ENCODE results near the gene NFIB. TPM values are rescaled to one million over a fixed set of nuclear protein-coding genes. Genes with fewer than 3 reads are reported as not detected.

The NFIB gene
- total RNA-seq, 2 donors from 2014 or later = 53.0 to 54.0 TPM

DNA sequence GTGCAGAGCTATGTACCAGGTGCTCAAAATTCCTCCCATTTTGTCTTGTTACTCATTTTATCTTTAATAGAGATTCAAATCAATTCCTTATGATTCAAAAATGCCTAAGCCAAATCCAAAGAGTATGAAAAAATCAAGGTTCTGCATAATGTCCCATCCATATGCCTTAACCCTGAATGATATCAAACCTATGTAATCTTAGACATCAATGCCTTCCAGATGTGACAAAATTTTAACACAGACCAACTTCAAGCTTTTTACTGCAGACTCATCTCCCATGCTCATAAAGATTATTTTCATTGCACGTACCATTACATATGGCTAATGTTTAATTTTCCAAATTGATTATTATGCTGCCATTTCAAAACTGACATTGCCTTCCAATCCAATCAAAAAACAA lies 122.4 kb downstream of the NFIB start:
- no peaks in the 10 kb centered on the region for H3K27me3 ChIP-seq
- no peaks in the 10 kb centered on the region for H3K36me3 ChIP-seq
- no peak overlapping the region for H3K4me3 ChIP-seq
- no peaks in the 10 kb centered on the region for H3K4me1 ChIP-seq
- intact Hi-C loops (cut with DNase I) = no loop called here
- no peaks in the 10 kb centered on the region for H3K9me3 ChIP-seq
- no peak for DNase-seq
- H3K9ac ChIP-seq (ENCODE audit: low read depth in 2 of 2, low read length in 2 of 2) = no peak overlapping the region
- no peak overlapping the region for H3K27ac ChIP-seq
- TF ChIP-seq CTCF (IDR thresholded peaks at IDR 0.05) = no peak

- intact Hi-C loops (cut with DNase I) = no loop called here
- Histone ChIP-seq H3K9ac (ENCODE audit: low read depth in 2 of 2, low read length in 2 of 2) (no peak overlapping the region), H3K36me3 (no peaks in the 10 kb centered on the region), H3K27me3 (no peaks in the 10 kb centered on the region), H3K4me3 (no peak overlapping the region), H3K9me3 (no peaks in the 10 kb centered on the region), H3K4me1 (no peaks in the 10 kb centered on the region), H3K27ac (no peak overlapping the region)
- no peak for TF ChIP-seq CTCF (IDR thresholded peaks at IDR 0.05)
- DNase-seq = no peak
Measured at GRCh38 chr9:14190240-14190639, 123.7 kb downstream of the NFIB start.

GRCh38 chr9:14189578-14189977 lies 124.4 kb downstream of the NFIB start:
- Histone ChIP-seq H3K4me3 (no peak overlapping the region), H3K36me3 (no peaks in the 10 kb centered on the region), H3K4me1 (no peaks in the 10 kb centered on the region), H3K27me3 (no peaks in the 10 kb centered on the region), H3K27ac (no peak overlapping the region), H3K9ac (ENCODE audit: low read depth in 2 of 2, low read length in 2 of 2) (no peak overlapping the region), H3K9me3 (no peaks in the 10 kb centered on the region)
- no peak for TF ChIP-seq CTCF (IDR thresholded peaks at IDR 0.05)
- intact Hi-C loops (cut with DNase I) = no loop called here
- no peak for DNase-seq

GRCh38 chr9:14189146-14189545 lies 124.8 kb downstream of the NFIB start:
- H3K4me3 ChIP-seq = no peak overlapping the region
- TF ChIP-seq CTCF (IDR thresholded peaks at IDR 0.05) = no peak
- H3K4me1 ChIP-seq = no peaks in the 10 kb centered on the region
- intact Hi-C loops (cut with DNase I) = no loop called here
- no peaks in the 10 kb centered on the region for H3K9me3 ChIP-seq
- H3K36me3 ChIP-seq = no peaks in the 10 kb centered on the region
- no peaks in the 10 kb centered on the region for H3K27me3 ChIP-seq
- no peak overlapping the region for H3K27ac ChIP-seq
- no peak overlapping the region for H3K9ac ChIP-seq (ENCODE audit: low read depth in 2 of 2, low read length in 2 of 2)
- DNase-seq = no peak

DNA sequence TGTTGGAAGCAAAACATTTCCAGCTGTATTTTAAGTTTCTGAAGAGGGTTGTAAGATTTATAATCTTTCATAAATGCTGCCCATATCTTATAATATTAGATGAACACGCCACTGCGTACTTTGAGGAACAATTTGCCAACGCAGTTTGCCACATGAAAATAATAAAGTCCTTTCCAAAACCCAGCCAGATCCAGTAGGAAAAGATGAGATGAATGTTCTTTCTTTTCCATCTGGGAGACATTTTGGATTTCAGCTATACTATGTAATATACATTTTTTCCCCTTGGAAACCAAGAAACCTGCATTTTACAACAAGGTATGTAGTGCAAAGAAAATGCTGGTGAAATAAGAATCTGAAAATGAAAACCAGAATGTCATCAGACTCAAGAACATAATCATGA lies 125.4 kb downstream of the NFIB start:
- H3K4me3 ChIP-seq = no peak overlapping the region
- H3K27me3 ChIP-seq = no peaks in the 10 kb centered on the region
- H3K9me3 ChIP-seq = no peaks in the 10 kb centered on the region
- H3K4me1 ChIP-seq = no peaks in the 10 kb centered on the region
- no peaks in the 10 kb centered on the region for H3K36me3 ChIP-seq
- intact Hi-C loops (cut with DNase I) = no loop called here
- no peak overlapping the region for H3K27ac ChIP-seq
- no peak overlapping the region for H3K9ac ChIP-seq (ENCODE audit: low read depth in 2 of 2, low read length in 2 of 2)
- DNase-seq = no peak
- TF ChIP-seq CTCF (IDR thresholded peaks at IDR 0.05) = no peak

- TF ChIP-seq CTCF (IDR thresholded peaks at IDR 0.05) = no peak
- intact Hi-C loops (cut with DNase I) = no loop called here
- H3K27me3 ChIP-seq = no peaks in the 10 kb centered on the region
- H3K36me3 ChIP-seq = no peaks in the 10 kb centered on the region
- no peaks in the 10 kb centered on the region for H3K4me1 ChIP-seq
- H3K9ac ChIP-seq (ENCODE audit: low read depth in 2 of 2, low read length in 2 of 2) = no peak overlapping the region
- DNase-seq = no peak
- no peak overlapping the region for H3K4me3 ChIP-seq
- no peaks in the 10 kb centered on the region for H3K9me3 ChIP-seq
- no peak overlapping the region for H3K27ac ChIP-seq
Measured at GRCh38 chr9:14188011-14188410, 125.9 kb downstream of the NFIB start.

Data from colonic mucosa (tissue), 4 donors.